Neural crest cell (in vitro differentiated cells): ENCODE data around the gene IFNA16. TPM values are rescaled to one million over a fixed set of nuclear protein-coding genes. Genes with fewer than 3 reads are reported as not detected.
"Not testable (repeated sequence)": the region's sequence is repeated elsewhere in the genome, so short reads cannot be mapped to it uniquely, and the experiment has no call there.

Experiments
- DNase-seq: peaks from one replicate; pipeline ENCODE4 v3.0.0; 2021; ENCODE audit warnings: low read depth, mixed read lengths, low spot score
- H3K27ac Mint-ChIP-seq: one replicate; pipeline ENCODE4 v1.8.0; 2021; ENCODE audit warnings: mild to moderate bottlenecking, mixed read lengths; ENCODE audit not compliant: unreplicated experiment
- H3K27me3 Mint-ChIP-seq: 2 replicates; pipeline ENCODE4 v1.8.0; 2021; ENCODE audit warnings: low read depth, mild to moderate bottlenecking, mixed read lengths
- H3K36me3 Mint-ChIP-seq: 2 replicates; pipeline ENCODE4 v1.8.0; 2021; ENCODE audit warnings: low read depth, mild to moderate bottlenecking, mixed read lengths
- H3K4me1 Mint-ChIP-seq: 2 replicates; pipeline ENCODE4 v1.8.0; 2021; ENCODE audit warnings: mixed read lengths
- H3K4me3 Mint-ChIP-seq: one replicate; pipeline ENCODE4 v1.8.0; 2021; ENCODE audit warnings: mild to moderate bottlenecking, mixed read lengths
- H3K9me3 Mint-ChIP-seq: 2 replicates; pipeline ENCODE4 v1.8.0; 2021; ENCODE audit warnings: mixed read lengths
- CTCF ChIP-seq: fragments of 200-600 bp; sonication (generic); conservative IDR thresholded peaks from 2 replicates; pipeline ENCODE4 v1.5.0; 2021; ENCODE audit warnings: antibody characterized with exemption, mild to moderate bottlenecking
- total RNA-seq: library from RNA; stranded (reverse); gene quantifications from 2 replicates; pipeline ENCODE4 v1.2.1, GENCODE V29; 2021

IFNA16 gene
- total RNA-seq, 1 donor from 2014 or later = not detected

GRCh38 chr9:21251190-21251589 lies 34.1 kb upstream of the IFNA16 start:
- no peaks in the 10 kb centered on the region for H3K36me3 Mint-ChIP-seq
- H3K4me3 Mint-ChIP-seq = no peak overlapping the region
- no peak overlapping the region for H3K27ac Mint-ChIP-seq
- H3K9me3 Mint-ChIP-seq = no peaks in the 10 kb centered on the region
- H3K27me3 Mint-ChIP-seq = peaks cover 18% of the 10 kb centered on the region
- no peak for TF ChIP-seq CTCF
- DNase-seq = no peak
- peaks cover 5% of the 10 kb centered on the region for H3K4me1 Mint-ChIP-seq

- TF ChIP-seq CTCF = no peak
- H3K4me1 Mint-ChIP-seq = no peaks in the 10 kb centered on the region
- no peaks in the 10 kb centered on the region for H3K36me3 Mint-ChIP-seq
Measured at GRCh38 chr9:21244836-21245235, 27.7 kb upstream of the IFNA16 start.

GRCh38 chr9:21239911-21240310 lies 22.8 kb upstream of the IFNA16 start, which contains the start of gene IFNA14:
Gene IFNA14, minus strand, starts transcription at chr9:21240005. Its CDS starts 70 bp downstream, at chr9:21239935.
- H3K27ac Mint-ChIP-seq = no peak within 1 kb of the TSS
- no peaks in the 10 kb centered on the region for H3K4me1 Mint-ChIP-seq
- H3K27me3 Mint-ChIP-seq = peaks cover 36% of the 10 kb centered on the region
- no peak within 1 kb of the TSS for H3K4me3 Mint-ChIP-seq
- no peak for TF ChIP-seq CTCF
- no peaks in the 10 kb centered on the region for H3K36me3 Mint-ChIP-seq
- no peaks in the 10 kb centered on the region for H3K9me3 Mint-ChIP-seq
- DNase-seq = no peak

More at GRCh38 chr9:21244836-21245235, 27.7 kb upstream of the IFNA16 start:
- H3K27ac Mint-ChIP-seq = no peak overlapping the region
- peaks cover 17% of the 10 kb centered on the region for H3K27me3 Mint-ChIP-seq
- H3K4me3 Mint-ChIP-seq = no peak overlapping the region
- DNase-seq = no peak
- H3K9me3 Mint-ChIP-seq = no peaks in the 10 kb centered on the region

- DNase-seq, H3K36me3 Mint-ChIP-seq, H3K4me3 Mint-ChIP-seq, H3K4me1 Mint-ChIP-seq, H3K9me3 Mint-ChIP-seq, H3K27ac Mint-ChIP-seq: not testable (repeated sequence)
- peaks cover 26% of the 10 kb centered on the region for H3K27me3 Mint-ChIP-seq
Measured at GRCh38 chr9:21236360-21236714, 19.2 kb upstream of the IFNA16 start.

- peak; percentile 68 for TF ChIP-seq CTCF
- DNase-seq = peak; percentile 8
- H3K36me3 Mint-ChIP-seq, H3K27ac Mint-ChIP-seq, H3K4me3 Mint-ChIP-seq, H3K9me3 Mint-ChIP-seq, H3K4me1 Mint-ChIP-seq: not testable (repeated sequence)
- peaks cover 22% of the 10 kb centered on the region for H3K27me3 Mint-ChIP-seq
Measured at GRCh38 chr9:21235468-21236359, 18.6 kb upstream of the IFNA16 start.

GRCh38 chr9:21234153-21234687 lies 17.1 kb upstream of the IFNA16 start:
- no peaks in the 10 kb centered on the region for H3K36me3 Mint-ChIP-seq
- no peaks in the 10 kb centered on the region for H3K4me1 Mint-ChIP-seq
- H3K27ac Mint-ChIP-seq = no peak overlapping the region
- no peak for DNase-seq
- no peak for TF ChIP-seq CTCF
- no peaks in the 10 kb centered on the region for H3K9me3 Mint-ChIP-seq
- H3K4me3 Mint-ChIP-seq = no peak overlapping the region
- H3K27me3 Mint-ChIP-seq = peaks cover 20% of the 10 kb centered on the region
